Medulla oblongata (tissue), 1 donor: ENCODE results near the gene FGF8.

Source experiments
- DNase-seq: peaks from one replicate; pipeline ENCODE4 v3.0.0-alpha.2; 2015; ENCODE audit errors: extremely low spot score

FGF8 gene

DNA sequence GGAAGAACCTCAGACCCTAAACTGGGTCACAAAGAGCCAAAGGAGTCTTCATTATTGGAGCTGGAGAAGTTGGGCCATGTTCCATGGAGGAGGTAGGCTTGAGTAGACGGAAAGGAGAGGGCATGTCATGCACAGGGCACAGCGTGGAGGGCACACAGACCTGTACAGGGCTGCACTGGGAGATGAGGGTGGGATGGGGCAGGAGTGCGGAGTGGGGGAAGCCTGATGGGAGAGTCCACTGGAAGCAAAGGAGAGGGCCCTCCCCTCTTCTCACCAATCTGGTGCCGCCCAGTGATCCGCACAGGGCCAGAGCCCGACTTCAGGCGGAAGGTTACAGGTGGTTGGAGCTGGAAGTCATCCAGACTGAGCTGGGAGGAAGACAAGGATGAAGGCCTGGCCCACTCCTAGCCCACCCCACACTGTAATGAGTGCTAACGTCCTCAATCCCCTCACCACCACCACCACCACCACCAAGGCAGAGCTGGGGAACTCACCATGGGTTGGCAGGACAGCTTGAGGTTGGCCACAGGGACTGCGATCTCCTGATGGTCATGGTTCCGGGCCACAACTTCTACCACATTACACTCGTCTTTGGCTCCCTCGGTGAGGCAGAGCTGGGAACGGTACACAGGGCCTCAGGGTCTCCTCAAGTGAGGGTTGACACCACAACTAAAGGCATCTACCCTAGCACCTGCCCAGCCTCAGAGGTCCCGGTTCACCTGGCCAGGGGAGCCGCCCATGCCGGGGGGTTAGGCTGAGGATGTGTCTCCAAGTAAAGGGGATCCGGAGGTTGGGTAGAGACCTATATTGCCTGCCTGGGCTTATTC, 6.3 kb upstream of the FGF8 start:
- no peak for DNase-seq

GRCh38 chr10:101781655-101781983, 5.7 kb upstream of the FGF8 start:
- DNase-seq: no peak

GRCh38 chr10:101780818-101781654, 5.1 kb upstream of the FGF8 start:
- peak; percentile 76 for DNase-seq

DNA sequence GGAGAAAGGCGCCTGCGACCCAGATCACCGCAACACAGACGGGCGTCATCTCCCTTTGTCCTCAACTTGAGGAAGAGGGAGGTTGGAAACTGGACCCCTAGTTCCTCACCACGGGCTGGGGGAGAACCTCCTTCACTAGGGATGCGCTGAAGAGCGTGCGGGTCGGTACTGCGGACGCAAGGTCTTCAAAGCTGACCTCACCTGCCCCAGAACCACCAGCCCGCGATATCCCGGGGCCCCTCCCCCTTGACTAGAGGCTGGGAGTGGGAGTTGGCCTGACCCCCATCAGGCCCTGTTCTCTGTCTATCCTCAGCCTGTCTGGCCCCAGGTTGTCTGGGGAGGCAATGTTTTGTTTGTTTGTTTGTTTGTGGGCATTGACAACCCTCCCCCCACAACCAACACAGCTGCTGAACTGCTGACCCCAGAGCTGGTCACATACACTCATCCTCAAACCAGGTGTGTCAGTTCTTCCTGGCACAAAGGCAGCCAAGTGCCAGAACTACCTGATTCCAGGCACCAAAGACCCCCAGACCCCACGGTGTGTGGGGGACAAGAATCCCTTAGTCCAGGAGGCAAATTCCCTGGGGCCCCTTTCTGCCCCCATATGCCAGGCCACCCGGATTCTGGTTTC, 4.4 kb upstream of the FGF8 start:
- DNase-seq: no peak

DNA sequence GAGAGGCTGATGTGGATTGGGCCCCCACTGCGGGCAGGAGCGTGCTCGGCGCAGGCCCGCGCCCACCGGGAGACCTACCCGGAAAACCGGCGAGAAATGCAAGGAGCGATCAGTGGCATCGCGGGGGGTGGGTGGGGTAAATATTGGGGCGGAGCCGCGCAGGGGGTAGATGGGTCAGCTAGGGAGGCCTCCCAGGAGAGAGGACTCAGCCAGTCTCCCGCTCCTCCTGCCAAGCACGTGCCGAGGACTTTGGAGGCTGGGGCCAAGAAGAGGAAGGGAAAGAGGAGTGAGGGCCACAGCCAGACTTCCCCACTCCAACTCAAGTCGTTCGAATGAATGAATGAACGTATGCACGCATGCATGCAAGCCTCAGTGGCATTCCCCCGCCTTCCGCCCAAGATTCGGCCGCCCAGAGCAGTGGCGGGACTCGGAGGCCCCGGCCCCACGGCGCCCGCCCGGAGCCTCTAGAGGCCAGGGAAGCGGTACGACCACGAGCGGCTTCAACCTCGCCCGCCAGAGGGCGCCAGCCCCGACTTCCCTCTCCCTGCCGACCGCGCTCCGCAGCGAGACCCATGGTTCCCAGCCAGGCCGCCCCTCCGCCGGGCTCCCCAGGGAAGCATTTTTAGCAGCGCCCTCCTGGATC, 3.8 kb upstream of the FGF8 start:
- peak; percentile 73 for DNase-seq

GRCh38 chr10:101778781-101779543, 3.0 kb upstream of the FGF8 start:
- DNase-seq: no peak

- no peak for DNase-seq
Observed at GRCh38 chr10:101778151-101778780, 2.4 kb upstream of the FGF8 start.

DNA sequence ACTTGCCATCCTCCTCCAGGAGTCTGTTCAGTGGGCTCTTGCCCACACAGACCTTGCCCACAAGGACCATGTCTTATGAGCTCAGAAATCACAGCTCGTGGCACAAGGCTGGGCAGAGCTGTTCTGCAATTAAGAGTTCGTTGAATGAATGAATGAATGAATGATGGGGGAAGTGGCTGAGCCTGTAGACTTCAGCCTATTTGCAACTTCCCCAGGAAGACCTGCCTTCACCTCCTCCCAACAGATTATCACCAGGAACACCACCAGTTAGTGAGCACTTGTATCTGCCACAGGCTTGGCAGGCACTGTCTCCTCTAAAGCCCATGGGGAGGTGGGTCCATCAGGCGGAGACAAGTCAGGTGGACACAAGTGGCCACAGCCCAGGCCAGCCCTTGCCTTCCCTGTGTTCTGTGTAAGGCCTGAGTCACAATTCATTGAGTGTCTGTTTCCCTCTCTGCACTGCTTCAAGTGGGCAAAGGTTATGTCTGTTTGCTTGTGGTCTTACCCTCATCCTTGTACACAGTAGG, 1.8 kb upstream of the FGF8 start:
- no peak for DNase-seq

DNA sequence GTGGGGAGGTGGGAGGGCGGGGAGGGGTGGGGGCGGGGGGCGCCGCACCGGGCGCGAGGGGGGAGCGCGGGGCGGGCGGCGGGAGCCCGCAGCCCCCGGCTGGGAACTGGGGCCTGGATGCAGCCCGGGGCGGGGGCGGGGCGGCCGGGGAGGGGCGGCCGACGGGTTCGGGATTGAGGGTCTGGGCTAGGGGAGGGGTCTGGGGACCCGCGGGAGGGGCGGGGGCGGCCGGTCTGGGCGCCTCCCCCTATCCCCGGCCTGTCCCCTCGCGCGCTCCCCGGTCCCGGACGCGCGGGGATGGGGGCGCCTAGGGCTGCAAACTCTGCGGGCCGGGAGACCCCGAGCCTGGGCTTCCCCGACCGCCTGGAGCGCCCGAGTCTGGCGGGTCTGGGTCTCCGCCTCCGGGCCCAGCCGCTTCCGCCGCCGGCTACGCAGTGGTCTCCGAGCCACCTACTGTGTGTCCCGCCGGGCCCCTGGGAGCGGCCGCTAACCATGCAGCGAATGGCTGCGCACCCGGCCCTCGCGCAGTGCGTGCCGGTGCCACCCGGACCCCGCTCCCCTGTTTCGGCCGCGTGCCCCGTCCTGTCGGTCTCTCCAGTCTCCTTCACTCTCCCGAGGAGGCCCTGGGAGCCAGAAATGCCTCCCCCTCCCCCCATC, 375 bp upstream of the FGF8 start:
- DNase-seq: no peak

DNA sequence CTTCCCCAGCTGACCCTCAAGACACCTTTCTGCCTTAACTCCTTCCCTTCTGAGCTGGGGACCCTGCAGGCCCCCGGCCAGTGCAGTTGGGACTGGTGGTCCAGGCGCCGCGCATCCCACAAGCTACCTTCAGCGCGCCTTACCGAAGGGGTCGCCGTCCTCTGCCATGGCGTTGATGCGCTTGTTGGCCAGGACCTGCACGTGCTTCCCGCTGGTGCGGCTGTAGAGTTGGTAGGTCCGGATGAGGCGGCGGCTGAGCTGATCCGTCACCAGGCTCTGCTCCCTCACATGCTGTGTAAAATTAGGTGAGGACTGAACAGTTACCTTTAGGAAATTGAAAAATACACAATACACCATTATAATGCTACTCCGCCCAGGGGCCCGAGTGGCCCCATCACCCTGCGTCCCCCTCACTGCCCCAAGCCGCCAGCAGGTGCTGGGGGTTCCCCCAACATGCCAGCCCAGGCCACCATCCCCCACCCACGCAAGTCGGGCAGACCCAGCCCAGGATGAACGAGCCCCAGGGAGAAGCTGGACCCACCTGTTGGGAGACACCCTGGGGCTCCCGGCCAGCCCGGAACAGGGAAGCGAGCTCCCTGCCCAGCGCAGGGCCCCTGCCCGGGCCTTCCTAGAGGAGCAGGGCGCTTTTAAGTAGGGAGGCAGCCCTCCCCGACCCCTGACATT, 1.2 kb downstream of the FGF8 start:
- DNase-seq: no peak

DNA sequence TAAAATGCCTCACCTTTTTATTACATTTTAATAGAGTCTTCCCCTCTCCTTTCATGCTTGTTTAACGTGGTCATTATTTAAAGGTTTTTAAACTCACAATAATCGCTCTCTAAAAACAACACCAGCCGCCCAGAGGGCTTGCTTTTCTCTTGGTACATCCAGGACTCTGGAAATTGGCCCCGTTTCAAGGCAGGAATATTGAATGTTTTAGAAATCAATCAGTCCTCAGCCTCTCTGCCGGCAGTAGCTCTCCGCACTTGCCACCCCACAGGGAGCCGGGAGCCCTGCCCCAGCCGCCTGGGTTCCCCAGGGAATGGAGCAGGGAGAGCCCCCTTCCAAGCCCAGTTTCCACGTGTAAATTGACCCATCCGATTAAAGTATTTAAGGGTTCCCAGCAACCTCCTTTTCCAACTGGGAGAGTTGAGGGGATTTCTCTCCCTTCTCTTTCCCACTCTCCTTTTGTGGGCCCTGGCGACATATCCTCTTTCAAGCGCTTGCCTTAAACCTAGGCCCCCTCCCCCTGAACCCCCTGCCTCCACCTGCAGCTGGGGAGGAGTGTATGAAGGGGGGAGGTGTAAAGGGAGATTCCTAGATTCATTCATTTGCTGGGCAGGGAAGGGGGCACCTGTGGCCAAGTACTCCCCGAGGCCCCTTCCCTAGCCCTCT, 1.9 kb downstream of the FGF8 start:
- no peak for DNase-seq

GRCh38 chr10:101772895-101773761, 2.8 kb downstream of the FGF8 start:
- DNase-seq: no peak

DNA sequence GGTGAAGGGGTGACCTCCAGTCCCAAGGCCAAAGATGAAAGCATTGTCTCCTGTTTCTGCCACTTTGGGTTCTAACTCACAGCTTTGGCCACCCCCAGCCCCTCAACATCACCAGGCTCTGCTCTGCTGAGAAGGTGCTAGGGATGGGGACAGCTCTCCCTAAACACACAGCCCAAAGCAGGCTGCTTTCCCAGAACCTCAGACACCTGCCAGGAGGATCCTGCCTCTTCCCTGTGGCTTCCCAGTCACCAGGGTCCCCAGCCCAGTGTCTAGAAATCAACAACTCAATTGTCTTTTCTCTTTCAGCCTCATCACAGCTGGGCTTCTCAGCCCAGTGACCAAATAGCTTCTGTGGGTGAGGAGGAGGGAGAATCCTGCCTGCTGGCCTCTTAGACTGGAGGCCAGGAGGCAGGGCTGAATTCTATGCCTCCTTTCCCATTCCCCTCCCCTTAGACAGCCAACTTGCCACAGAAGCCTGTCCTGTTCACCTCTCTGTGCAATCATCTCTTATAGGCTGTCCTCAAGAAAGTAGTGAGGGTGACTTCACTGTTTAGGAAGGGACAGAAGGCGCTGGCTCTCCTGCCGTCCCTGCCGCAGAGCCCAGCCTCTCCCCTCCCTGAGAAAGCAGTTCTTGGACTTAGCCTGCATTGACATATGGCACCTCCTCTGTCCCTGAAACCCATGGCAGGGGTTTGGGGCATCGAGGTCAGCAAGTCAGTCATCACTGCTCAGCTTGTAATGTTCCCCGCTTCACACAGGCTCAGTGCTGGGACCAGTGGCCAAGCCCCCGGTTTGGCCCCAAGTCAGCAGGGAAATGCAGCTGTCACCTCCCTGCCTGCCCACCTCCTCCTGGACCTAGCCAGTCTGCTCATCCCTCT, 3.7 kb downstream of the FGF8 start:
- no peak for DNase-seq

DNA sequence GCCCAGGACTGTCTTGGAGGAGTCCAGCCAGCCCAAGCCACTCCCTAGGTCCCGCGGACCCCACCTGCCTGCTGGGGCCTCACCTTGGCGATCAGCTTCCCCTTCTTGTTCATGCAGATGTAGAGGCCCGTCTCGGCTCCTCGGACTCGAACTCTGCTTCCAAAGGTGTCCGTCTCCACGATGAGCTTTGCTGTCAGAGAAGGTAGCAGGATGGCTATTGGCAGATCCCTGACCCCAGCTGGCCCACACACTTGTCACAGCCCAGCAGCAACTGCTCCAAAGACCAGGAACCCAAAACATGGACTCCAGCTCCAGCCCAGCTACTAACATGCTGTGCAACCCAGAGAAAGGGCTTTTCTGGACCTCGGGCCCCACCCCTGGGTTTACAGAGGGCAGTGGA, 4.5 kb downstream of the FGF8 start:
- DNase-seq: no peak

DNA sequence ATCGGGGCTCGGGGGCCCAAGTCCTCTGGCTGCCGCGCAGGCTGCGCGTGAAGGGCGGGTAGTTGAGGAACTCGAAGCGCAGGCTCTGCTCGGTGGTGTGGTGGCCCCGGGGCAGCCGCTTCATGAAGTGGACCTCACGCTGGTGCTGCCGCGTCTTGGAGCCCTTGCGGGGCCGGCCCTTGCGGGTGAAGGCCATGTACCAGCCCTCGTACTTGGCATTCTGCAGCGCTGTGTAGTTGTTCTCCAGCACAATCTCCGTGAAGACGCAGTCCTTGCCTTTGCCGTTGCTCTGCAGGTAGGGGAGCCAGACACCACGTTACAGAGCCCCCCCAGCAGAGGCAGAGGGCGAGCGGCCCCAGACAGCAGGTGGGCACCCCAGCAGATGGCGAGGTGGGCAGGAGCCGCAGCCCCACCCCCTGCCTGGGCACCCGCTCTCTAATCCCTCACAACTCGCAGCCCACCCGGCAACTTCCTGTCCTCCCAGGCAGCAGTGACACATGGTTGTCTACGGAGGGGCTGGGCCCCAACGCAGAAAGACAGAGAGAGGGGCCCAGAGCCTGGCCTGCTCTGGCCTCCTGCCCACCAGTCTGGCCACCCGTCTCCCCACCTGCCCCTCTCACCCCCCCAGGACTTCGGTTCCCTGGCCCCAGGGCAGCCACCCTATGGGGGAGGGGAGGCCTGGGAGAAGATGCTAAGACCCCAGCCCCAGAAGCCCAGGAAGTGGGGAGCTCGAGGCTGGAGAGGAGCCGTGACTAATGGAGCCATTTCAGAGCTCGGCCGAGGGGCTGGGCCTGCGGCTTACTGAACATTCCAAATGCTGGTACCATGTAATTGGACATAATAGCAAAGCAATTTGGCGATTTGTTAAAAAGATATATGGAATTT, 5.3 kb downstream of the FGF8 start:
- DNase-seq: no peak
